CD4-positive, alpha-beta T cell treated with Interferon alpha-2 for 1 hour (primary cell): ENCODE results near the gene GRK4.

Source experiments
- DNase-seq, 2 donors: peaks; one replicate each; pipeline ENCODE4 v3.0.0-alpha.2; 2020 to 2022

Gene GRK4

GRCh38 chr4:3074078-3074845, 110.9 kb downstream of the GRK4 start, which contains the start of the genes HTT and HTT-AS:
TSS of gene HTT (plus strand) at chr4:3074681. CDS start at chr4:3074826, 145 bp downstream.
TSS of gene HTT-AS (minus strand) at chr4:3074538.
- peak; percentile 94 to 97 for DNase-seq

GRCh38 chr4:3074846-3075651, 111.7 kb downstream of the GRK4 start:
- DNase-seq, result peak; percentile 51 to 55

- no peak for DNase-seq
Measured at GRCh38 chr4:3075652-3075981, 112.2 kb downstream of the GRK4 start.

GRCh38 chr4:3077796-3078195, 114.4 kb downstream of the GRK4 start:
- no peak for DNase-seq

GRCh38 chr4:3079694-3080123, 116.3 kb downstream of the GRK4 start:
- peak in 1 of 2 donors; percentile 22 for DNase-seq

- no peak for DNase-seq
Measured at GRCh38 chr4:3082925-3083515, 119.6 kb downstream of the GRK4 start.

- DNase-seq, result no peak
Measured at GRCh38 chr4:3083732-3084131, 120.4 kb downstream of the GRK4 start.

GRCh38 chr4:3085948-3086670, 122.7 kb downstream of the GRK4 start:
- DNase-seq, result no peak

GRCh38 chr4:3087115-3087797, 123.9 kb downstream of the GRK4 start:
- no peak for DNase-seq
